H1 (cell line): ENCODE measurements around the gene DLK2. TPM values are rescaled to one million over a fixed set of nuclear protein-coding genes. Genes with fewer than 3 reads are reported as not detected.

Experiments
- CHD1 ChIP-seq: IDR thresholded peaks from 2 replicates; pipeline ENCODE4 v1.6.1; 2012; ENCODE audit warnings: low read depth, low read length, improper control_type of control experiment
- JUN ChIP-seq: IDR thresholded peaks from 2 replicates; pipeline ENCODE4 v1.6.1; 2011; ENCODE audit warnings: low read depth, mild to moderate bottlenecking, improper control_type of control experiment, low read length
- MAFK ChIP-seq: IDR thresholded peaks from 2 replicates; pipeline ENCODE4 v1.6.1; 2012; ENCODE audit warnings: low read depth, mild to moderate bottlenecking, improper control_type of control experiment, low read length
- POLR2A ChIP-seq, 2 experiments: IDR thresholded peaks; 1 replicate in 1 of 2; 2 replicates in 1 of 2; pipeline ENCODE4 v1.6.1; 2011; ENCODE audit warnings: low read depth in 2 of 2, low read length in 2 of 2, mild to moderate bottlenecking in 2 of 2; ENCODE audit errors: control extremely low read depth in 1 of 2
- TCF12 ChIP-seq: IDR thresholded peaks from 2 replicates; pipeline ENCODE4 v1.6.1; 2011; ENCODE audit warnings: low read depth, mild to moderate bottlenecking, low read length
- polyA plus RNA-seq, 7 experiments: library from polyadenylated mRNA; depleted of rRNA in 3 of 7; stranded (reverse) in 5 of 7; unstranded in 2 of 7; fragments of >200 nt in 5 of 7; fragments of 200-250 nt in 2 of 7; gene quantifications; 1 replicate in 5 of 7; 2 replicates in 1 of 7; 4 replicates in 1 of 7; pipeline versions ENCODE4 v1.2.1 to v1.2.3, GENCODE V29; 2011 to 2013; ENCODE audit warnings: missing spikeins in 2 of 7, mixed read lengths in 2 of 7
- total RNA-seq: library from RNA; stranded (reverse); fragmentation: NEBNext Ultra II Directional; extraction: Animal tissue kit (Norgen Biotek cat#: 25700); gene quantifications from 2 replicates; pipeline ENCODE4 v1.2.1, GENCODE V29; 2021
- TF ChIP-seq, protein P1 (sequence below): IDR thresholded peaks from 2 replicates; pipeline ENCODE4 v1.6.1; 2012; ENCODE audit warnings: inconsistent platforms

Gene DLK2
- total and polyA plus RNA-seq, 2 of the 8 experiments (the other 6 are each of a cell fraction or from before 2014, with no cell fraction given), result 0.37 to 0.80 TPM

DNA sequence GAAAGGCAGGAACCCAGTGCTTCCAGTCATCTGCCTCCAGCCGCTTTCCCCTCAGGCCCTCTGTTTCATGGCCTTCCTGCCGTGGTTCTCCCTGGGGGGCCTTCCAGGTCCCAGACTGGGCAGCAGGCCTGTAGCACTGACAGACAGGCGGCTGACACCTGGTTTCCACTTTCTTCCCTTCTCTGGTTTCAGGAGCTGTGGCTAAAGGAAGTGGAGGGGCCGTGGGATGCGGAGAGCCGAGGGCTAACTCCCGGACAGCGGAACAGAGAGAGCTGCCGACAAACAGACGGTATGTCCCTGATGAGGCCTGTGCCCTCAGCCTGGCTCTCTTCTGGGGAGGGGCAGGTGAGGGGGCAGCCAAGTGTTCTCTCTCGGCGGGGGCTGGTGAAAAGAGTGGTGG, 42.3 kb upstream of the DLK2 start (continued):
- TF ChIP-seq POLR2A (IDR thresholded peaks at IDR 0.05; ENCODE audit: control extremely low read depth in 1 of 2, low read depth in 2 of 2, low read length in 2 of 2) (no peak), TCF12 (no peak), JUN (no peak), MAFK (no peak), CHD1 (no peak)
- TF ChIP-seq, protein P1, sequence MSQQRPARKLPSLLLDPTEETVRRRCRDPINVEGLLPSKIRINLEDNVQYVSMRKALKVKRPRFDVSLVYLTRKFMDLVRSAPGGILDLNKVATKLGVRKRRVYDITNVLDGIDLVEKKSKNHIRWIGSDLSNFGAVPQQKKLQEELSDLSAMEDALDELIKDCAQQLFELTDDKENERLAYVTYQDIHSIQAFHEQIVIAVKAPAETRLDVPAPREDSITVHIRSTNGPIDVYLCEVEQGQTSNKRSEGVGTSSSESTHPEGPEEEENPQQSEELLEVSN, result no peak
- TF ChIP-seq, all 59 proteins: peak for 0
